ENCODE data around the gene CD109.

DNA sequence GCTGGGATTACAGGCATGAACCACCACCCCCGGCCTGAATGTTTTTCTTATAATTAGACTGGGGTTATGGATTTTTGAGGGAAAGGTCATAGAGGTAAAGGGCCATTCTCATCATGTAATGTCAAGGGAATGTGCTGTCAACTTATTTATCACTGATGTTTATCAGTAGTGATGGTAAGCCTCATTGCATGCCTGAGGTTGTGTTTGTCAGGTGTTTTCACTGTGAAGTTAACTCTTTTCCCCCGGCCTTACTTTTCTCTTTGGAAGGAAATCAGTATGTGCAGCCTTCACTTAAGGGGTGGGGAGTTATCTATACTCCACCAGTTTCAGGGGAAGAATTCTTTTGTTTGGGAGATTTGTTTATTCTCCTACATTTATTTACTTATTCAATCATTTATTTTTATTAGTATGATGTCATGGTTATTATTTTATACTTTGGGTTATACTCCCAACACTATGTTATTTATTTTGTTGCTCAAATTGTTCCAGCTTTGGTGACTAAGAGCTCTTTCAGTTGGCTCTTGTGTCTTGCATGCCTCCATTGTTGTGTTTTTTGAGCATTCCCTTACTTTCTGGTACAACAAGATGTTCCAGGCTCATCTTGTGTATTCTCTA lies 39.4 kb upstream of the CD109 start:
- TF ChIP-seq RAD21 (IDR thresholded peaks at IDR 0.05; ENCODE audit: low read depth) (no peak), EP300 (IDR thresholded peaks at IDR 0.05; ENCODE audit: borderline replicate concordance) (no peak), TEAD4 (IDR thresholded peaks at IDR 0.05) (no peak), TCF12 (IDR thresholded peaks at IDR 0.05; ENCODE audit: low read depth) (no peak), EGR1 (IDR thresholded peaks at IDR 0.05) (no peak), TAF1 (IDR thresholded peaks at IDR 0.05; ENCODE audit: low read depth) (no peak), CREB1 (IDR thresholded peaks at IDR 0.05; ENCODE audit: low read depth) (no peak), YY1 (IDR thresholded peaks at IDR 0.05; ENCODE audit: low read depth) (no peak), FOXM1 (IDR thresholded peaks at IDR 0.05; ENCODE audit: borderline replicate concordance, low read depth) (no peak)
- TF ChIP-seq, protein P1, sequence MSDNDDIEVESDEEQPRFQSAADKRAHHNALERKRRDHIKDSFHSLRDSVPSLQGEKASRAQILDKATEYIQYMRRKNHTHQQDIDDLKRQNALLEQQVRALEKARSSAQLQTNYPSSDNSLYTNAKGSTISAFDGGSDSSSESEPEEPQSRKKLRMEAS (IDR thresholded peaks at IDR 0.05), result no peak
- TF ChIP-seq, protein P2, sequence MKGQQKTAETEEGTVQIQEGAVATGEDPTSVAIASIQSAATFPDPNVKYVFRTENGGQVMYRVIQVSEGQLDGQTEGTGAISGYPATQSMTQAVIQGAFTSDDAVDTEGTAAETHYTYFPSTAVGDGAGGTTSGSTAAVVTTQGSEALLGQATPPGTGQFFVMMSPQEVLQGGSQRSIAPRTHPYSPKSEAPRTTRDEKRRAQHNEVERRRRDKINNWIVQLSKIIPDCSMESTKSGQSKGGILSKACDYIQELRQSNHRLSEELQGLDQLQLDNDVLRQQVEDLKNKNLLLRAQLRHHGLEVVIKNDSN (IDR thresholded peaks at IDR 0.05), result no peak
- TF ChIP-seq, protein P3, sequence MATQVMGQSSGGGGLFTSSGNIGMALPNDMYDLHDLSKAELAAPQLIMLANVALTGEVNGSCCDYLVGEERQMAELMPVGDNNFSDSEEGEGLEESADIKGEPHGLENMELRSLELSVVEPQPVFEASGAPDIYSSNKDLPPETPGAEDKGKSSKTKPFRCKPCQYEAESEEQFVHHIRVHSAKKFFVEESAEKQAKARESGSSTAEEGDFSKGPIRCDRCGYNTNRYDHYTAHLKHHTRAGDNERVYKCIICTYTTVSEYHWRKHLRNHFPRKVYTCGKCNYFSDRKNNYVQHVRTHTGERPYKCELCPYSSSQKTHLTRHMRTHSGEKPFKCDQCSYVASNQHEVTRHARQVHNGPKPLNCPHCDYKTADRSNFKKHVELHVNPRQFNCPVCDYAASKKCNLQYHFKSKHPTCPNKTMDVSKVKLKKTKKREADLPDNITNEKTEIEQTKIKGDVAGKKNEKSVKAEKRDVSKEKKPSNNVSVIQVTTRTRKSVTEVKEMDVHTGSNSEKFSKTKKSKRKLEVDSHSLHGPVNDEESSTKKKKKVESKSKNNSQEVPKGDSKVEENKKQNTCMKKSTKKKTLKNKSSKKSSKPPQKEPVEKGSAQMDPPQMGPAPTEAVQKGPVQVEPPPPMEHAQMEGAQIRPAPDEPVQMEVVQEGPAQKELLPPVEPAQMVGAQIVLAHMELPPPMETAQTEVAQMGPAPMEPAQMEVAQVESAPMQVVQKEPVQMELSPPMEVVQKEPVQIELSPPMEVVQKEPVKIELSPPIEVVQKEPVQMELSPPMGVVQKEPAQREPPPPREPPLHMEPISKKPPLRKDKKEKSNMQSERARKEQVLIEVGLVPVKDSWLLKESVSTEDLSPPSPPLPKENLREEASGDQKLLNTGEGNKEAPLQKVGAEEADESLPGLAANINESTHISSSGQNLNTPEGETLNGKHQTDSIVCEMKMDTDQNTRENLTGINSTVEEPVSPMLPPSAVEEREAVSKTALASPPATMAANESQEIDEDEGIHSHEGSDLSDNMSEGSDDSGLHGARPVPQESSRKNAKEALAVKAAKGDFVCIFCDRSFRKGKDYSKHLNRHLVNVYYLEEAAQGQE (IDR thresholded peaks at IDR 0.05; ENCODE audit: low read depth), result no peak

Data from Ishikawa (cell line).